HG03354 (cell line): ENCODE measurements around the gene AMOT.

Experiments used
- ATAC-seq: cut with Tn5 transposase; IDR thresholded peaks from one replicate; pipeline ENCODE4 v1.9.1; 2021; ENCODE audit warnings: mild to moderate bottlenecking; ENCODE audit not compliant: unreplicated experiment, poor library complexity, severe bottlenecking

The AMOT gene

GRCh38 chrX:112759966-112760365 lies 80.7 kb downstream of the AMOT start:
- peak; percentile 31 for ATAC-seq

DNA sequence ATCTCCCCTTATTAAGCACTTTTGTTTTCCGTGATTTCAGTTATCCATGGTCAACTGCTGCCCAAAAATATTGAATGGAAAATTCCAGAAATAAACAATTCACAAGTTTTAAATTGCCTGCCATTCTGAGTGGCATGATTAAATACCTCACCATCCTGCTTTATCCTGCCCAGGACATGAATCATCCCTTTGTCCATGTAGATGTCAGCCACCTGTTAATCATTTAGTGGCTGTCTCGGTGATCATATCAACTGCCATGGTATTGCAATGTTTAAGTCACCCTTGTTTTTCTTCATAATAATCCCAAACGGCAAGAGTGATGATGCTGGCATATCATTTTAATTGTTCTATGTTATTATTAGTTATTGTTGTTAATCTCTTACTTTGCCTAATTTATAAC lies 81.1 kb downstream of the AMOT start:
- ATAC-seq, result no peak

GRCh38 chrX:112757946-112758345 lies 82.7 kb downstream of the AMOT start:
- ATAC-seq, result no peak

- ATAC-seq, result no peak
These were observed 87.5 kb downstream of the AMOT start for GRCh38 chrX:112753116-112753515.

- no peak for ATAC-seq
These were observed 89.6 kb downstream of the AMOT start for GRCh38 chrX:112751076-112751475.

- ATAC-seq, result no peak
These were observed 93.6 kb downstream of the AMOT start for GRCh38 chrX:112746812-112747595.

DNA sequence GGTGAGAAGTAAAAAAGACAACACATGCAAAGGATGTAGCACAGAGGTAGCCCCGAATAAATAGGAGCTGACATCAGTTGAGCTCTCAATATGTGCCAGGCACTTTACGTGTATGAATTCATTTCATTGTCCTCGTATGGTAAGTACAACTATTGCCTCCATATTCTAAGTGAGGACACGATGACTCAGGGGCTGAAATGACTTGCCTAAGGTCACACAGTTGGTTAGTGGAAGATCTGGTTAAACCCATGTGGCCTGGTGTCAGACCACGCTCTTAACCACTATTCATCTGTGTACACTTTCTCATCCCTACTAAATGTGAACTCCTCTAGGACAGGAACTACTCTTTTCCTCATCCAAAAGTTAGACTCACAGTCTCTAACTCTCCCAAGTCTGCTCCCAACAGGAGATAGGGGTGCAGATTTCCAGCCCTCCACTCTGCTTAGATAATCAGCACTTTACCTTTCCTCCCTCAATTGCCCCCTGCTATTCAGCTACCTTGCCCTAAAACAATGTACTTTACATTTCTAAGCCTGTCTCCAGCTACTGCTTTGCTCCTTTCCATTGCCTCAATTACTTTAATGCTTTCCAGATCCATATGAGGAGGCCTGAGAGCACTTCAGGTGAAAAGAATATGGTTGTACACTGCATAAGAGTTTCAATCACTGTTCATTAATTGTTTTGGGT lies 102.1 kb downstream of the AMOT start:
- peak; percentile 64 for ATAC-seq

DNA sequence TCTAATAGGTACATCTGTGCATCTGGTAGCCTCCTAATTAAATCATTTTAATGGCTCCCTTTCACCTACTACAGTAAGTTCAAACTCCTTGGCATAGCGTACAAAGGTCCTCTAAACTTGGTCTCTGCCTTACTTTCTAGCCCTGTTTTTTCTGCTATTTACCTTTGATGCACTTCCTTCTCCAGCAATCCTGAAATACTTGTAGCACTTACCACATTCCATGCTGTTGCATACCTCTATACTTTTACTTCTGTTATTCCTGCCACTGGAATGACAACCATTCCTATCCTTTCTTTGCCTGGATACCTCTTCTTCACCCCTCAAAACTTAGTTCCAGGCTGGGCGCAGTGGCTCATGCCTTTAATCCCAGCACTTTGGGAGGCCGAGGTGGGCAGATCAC lies 104.3 kb downstream of the AMOT start:
- no peak for ATAC-seq

DNA sequence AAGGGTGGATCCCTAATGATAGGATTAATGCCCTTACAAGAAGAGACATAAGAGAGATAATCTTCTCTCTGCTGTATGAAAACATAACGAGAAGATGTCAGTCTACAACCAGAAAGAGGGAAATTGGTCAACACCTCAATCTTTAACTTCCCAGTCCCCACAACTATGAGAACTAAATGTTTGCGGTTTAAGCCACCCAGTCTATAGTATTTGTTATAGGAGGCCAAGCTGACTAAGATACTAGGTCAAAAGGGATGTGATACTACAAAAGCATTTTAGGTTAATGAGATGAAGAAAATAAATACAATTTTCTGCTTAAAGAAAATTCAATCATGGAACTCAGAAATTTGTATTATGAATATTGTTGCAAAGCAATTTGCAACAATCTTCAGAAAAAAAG lies 105.5 kb downstream of the AMOT start:
- no peak for ATAC-seq

DNA sequence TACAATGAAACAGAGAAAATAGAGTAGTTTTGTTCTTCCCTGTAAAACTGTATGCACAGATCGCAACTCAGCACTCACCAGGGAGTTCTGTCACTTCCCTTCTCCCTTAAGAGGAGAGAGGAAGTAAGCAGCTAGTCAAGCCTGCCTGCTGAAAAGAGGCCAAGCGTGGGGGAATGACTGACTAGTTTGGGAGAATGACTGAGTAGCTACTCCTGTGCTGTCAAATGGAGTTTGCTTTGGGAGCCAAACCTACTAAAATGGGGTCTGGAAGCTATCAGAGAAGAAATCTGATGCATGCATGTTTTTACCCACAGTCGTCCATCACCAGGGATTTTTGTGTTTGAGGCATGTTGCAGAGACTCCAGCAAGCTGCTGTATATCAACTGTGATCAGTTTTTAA lies 106.3 kb downstream of the AMOT start:
- no peak for ATAC-seq

GRCh38 chrX:112731793-112732192 lies 108.8 kb downstream of the AMOT start:
- ATAC-seq, result no peak
